Neural progenitor cell (in vitro differentiated cells): Measurements from ENCODE around the gene MGMT. TPM values are rescaled to one million over a fixed set of nuclear protein-coding genes. Genes with fewer than 3 reads are reported as not detected.

Experiments
- DNase-seq: peaks from one replicate; pipeline ENCODE4 v3.0.0-alpha.2; 2016; ENCODE audit warnings: low spot score
- H2AFZ ChIP-seq: fragments of 200-600 bp; sonication (generic); replicated peaks from 2 replicates; pipeline ENCODE4 v1.6.1; 2016; ENCODE audit warnings: antibody characterized with exemption
- H3F3A ChIP-seq: fragments of 200-600 bp; sonication (generic); 2 replicates; pipeline ENCODE4 v1.6.1; 2016; ENCODE audit warnings: antibody characterized with exemption, low read depth
- H3K27ac ChIP-seq: fragments of 200-600 bp; sonication (generic); 2 replicates; pipeline ENCODE4 v1.5.1; 2016; ENCODE audit warnings: mild to moderate bottlenecking
- H3K27me3 ChIP-seq: fragments of 200-600 bp; sonication (generic); 2 replicates; pipeline ENCODE4 v1.6.1; 2016; ENCODE audit warnings: mild to moderate bottlenecking, moderate library complexity
- H3K36me3 ChIP-seq: fragments of 200-600 bp; sonication (generic); 2 replicates; pipeline ENCODE4 v1.5.1; 2016
- H3K4me1 ChIP-seq: fragments of 200-600 bp; sonication (generic); 2 replicates; pipeline ENCODE4 v1.6.1; 2016; ENCODE audit warnings: mixed run types
- H3K4me2 ChIP-seq: fragments of 200-600 bp; sonication (generic); 2 replicates; pipeline ENCODE4 v1.6.1; 2016
- H3K4me3 ChIP-seq: fragments of 200-600 bp; sonication (generic); 2 replicates; pipeline ENCODE4 v1.5.1; 2016
- H3K79me2 ChIP-seq: fragments of 200-600 bp; sonication (generic); 2 replicates; pipeline ENCODE4 v1.6.1; 2016; ENCODE audit warnings: low read depth
- H3K9ac ChIP-seq: fragments of 200-600 bp; sonication (generic); 2 replicates; pipeline ENCODE4 v1.6.1; 2016
- H3K9me3 ChIP-seq: fragments of 200-600 bp; sonication (generic); 2 replicates; pipeline ENCODE4 v1.5.1; 2016; ENCODE audit warnings: low read depth
- H4K20me1 ChIP-seq: fragments of 200-600 bp; sonication (generic); 2 replicates; pipeline ENCODE4 v1.6.1; 2016; ENCODE audit warnings: low read depth
- H3K27ac Mint-ChIP-seq: 3 replicates; pipeline ENCODE4 v1.8.0; 2021; ENCODE audit warnings: mixed read lengths
- H3K27me3 Mint-ChIP-seq: 2 replicates; pipeline ENCODE4 v1.8.0; 2022; ENCODE audit warnings: low read depth, mild to moderate bottlenecking, inconsistent platforms, moderate library complexity, mixed read lengths; ENCODE audit not compliant: insufficient read depth
- H3K36me3 Mint-ChIP-seq: 3 replicates; pipeline ENCODE4 v1.8.0; 2021; ENCODE audit warnings: mixed read lengths
- H3K4me1 Mint-ChIP-seq: 3 replicates; pipeline ENCODE4 v1.8.0; 2021; ENCODE audit warnings: mixed read lengths
- H3K4me3 Mint-ChIP-seq: 3 replicates; pipeline ENCODE4 v1.8.0; 2021; ENCODE audit warnings: mild to moderate bottlenecking, moderate library complexity, mixed read lengths
- H3K9me3 Mint-ChIP-seq: 3 replicates; pipeline ENCODE4 v1.8.0; 2020; ENCODE audit warnings: mixed read lengths
- EZH2 ChIP-seq: fragments of 200-600 bp; sonication (generic); IDR thresholded peaks from 2 replicates; pipeline ENCODE4 v1.6.1; 2017; ENCODE audit warnings: antibody characterized with exemption, mild to moderate bottlenecking, moderate library complexity
- EZH2phosphoT487 ChIP-seq: fragments of 200-600 bp; sonication (generic); IDR thresholded peaks from 2 replicates; pipeline ENCODE4 v1.6.1; 2017; ENCODE audit warnings: antibody characterized with exemption
- total RNA-seq: library from RNA; depleted of rRNA; stranded (reverse); fragments of >200 nt; gene quantifications from 2 replicates; pipeline ENCODE4 v1.2.3, GENCODE V29; 2015; ENCODE audit warnings: low replicate concordance
- TF ChIP-seq, protein P1 (sequence below): fragments of 200-600 bp; sonication (generic); IDR thresholded peaks from 2 replicates; pipeline ENCODE4 v1.5.1; 2017; ENCODE audit warnings: antibody characterized with exemption, mild to moderate bottlenecking

Gene MGMT
- total RNA-seq, 1 donor from 2014 or later = 17.5 TPM

DNA sequence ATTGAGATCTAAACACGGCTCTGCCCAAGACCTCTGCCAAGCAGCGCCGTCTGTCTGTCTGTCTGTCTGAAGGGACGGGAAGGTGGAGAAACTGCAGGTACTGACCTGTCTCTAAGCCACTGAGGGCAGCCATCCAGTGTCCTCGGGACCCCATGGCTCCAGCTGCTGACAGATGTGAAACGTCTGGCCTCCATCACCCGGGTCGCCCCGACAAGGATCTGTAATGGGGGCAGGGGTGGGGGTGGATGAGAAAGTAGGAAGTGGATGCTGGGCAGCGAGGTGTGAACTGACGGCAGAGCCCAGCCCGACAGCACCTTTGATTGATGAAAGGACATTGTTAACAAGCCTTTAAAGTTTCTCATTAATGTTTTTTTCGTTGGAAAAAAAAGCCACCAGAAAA is 304.0 kb downstream of the MGMT start:
- H3K79me2 ChIP-seq = no peaks in the 10 kb centered on the region
- no peak overlapping the region for H3K27ac ChIP-seq
- H3K9me3 ChIP-seq = no peaks in the 10 kb centered on the region
- H4K20me1 ChIP-seq = no peaks in the 10 kb centered on the region
- Mint-ChIP-seq H3K4me3 (no peak overlapping the region), H3K4me1 (peaks cover 3% of the 10 kb centered on the region), H3K27me3 (peaks cover 2% of the 10 kb centered on the region), H3K36me3 (peaks cover 2% of the 10 kb centered on the region), H3K27ac (no peak overlapping the region), H3K9me3 (no peaks in the 10 kb centered on the region)
- no peak overlapping the region for H3K9ac ChIP-seq
- H3K4me3 ChIP-seq = no peak overlapping the region
- DNase-seq = no peak
- H2AFZ ChIP-seq = no peak overlapping the region
- no peaks in the 10 kb centered on the region for H3K27me3 ChIP-seq
- no peak for TF ChIP-seq EZH2phosphoT487
- TF ChIP-seq, protein P1, sequence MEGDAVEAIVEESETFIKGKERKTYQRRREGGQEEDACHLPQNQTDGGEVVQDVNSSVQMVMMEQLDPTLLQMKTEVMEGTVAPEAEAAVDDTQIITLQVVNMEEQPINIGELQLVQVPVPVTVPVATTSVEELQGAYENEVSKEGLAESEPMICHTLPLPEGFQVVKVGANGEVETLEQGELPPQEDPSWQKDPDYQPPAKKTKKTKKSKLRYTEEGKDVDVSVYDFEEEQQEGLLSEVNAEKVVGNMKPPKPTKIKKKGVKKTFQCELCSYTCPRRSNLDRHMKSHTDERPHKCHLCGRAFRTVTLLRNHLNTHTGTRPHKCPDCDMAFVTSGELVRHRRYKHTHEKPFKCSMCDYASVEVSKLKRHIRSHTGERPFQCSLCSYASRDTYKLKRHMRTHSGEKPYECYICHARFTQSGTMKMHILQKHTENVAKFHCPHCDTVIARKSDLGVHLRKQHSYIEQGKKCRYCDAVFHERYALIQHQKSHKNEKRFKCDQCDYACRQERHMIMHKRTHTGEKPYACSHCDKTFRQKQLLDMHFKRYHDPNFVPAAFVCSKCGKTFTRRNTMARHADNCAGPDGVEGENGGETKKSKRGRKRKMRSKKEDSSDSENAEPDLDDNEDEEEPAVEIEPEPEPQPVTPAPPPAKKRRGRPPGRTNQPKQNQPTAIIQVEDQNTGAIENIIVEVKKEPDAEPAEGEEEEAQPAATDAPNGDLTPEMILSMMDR = no peak
- TF ChIP-seq EZH2 = no peak
- H3K4me1 ChIP-seq = no peaks in the 10 kb centered on the region
- no peaks in the 10 kb centered on the region for H3F3A ChIP-seq
- no peaks in the 10 kb centered on the region for H3K36me3 ChIP-seq
- H3K4me2 ChIP-seq = no peak overlapping the region

GRCh38 chr10:129771576-129771975 is 304.5 kb downstream of the MGMT start:
- H3K27me3 Mint-ChIP-seq = no peaks in the 10 kb centered on the region
- Histone ChIP-seq H3K9me3 (no peaks in the 10 kb centered on the region), H3K4me3 (no peak overlapping the region), H3K27ac (no peak overlapping the region), H3F3A (no peaks in the 10 kb centered on the region), H3K4me1 (no peaks in the 10 kb centered on the region), H3K36me3 (no peaks in the 10 kb centered on the region), H4K20me1 (no peaks in the 10 kb centered on the region), H3K9ac (no peak overlapping the region), H3K27me3 (no peaks in the 10 kb centered on the region), H3K79me2 (no peaks in the 10 kb centered on the region), H3K4me2 (no peak overlapping the region), H2AFZ (no peak overlapping the region)
- DNase-seq = no peak
- H3K4me1 Mint-ChIP-seq = peaks cover 3% of the 10 kb centered on the region
- TF ChIP-seq EZH2 (no peak), EZH2phosphoT487 (no peak)
- TF ChIP-seq, protein P1 = no peak
- H3K4me3 Mint-ChIP-seq = no peak overlapping the region
- no peak overlapping the region for H3K27ac Mint-ChIP-seq
- H3K36me3 Mint-ChIP-seq = peaks cover 2% of the 10 kb centered on the region
- H3K9me3 Mint-ChIP-seq = no peaks in the 10 kb centered on the region

DNA sequence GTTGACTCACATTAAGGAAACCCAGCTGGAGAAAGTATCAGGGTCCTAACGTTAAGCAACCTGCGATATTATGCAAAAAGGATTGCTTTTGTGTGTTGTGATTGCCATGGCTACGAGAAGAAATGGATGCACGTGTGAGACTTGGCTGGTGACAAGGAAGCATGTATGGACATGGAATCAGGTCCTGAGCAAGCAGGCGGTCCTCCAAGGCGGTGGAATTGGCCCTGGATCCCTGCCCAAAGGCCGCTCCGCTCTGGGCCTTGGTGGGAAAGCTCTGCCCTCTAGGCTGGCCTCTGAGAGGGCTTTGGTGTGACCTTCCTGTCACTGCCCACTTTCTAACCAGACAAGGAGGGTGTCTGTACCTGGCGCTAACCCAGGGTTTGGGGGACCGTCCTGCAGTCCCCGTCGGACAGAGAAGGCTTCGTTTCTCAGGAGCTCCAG is 305.0 kb downstream of the MGMT start:
- H3K27me3 Mint-ChIP-seq = no peaks in the 10 kb centered on the region
- H3K27ac Mint-ChIP-seq = no peak overlapping the region
- DNase-seq = no peak
- H3K4me3 Mint-ChIP-seq = no peak overlapping the region
- Histone ChIP-seq H3K4me1 (no peaks in the 10 kb centered on the region), H3K9ac (no peak overlapping the region), H3K79me2 (no peaks in the 10 kb centered on the region), H3K9me3 (no peaks in the 10 kb centered on the region), H3K4me3 (no peak overlapping the region), H3K27me3 (no peaks in the 10 kb centered on the region), H4K20me1 (no peaks in the 10 kb centered on the region), H2AFZ (no peak overlapping the region), H3K36me3 (no peaks in the 10 kb centered on the region), H3K4me2 (no peak overlapping the region), H3K27ac (no peak overlapping the region), H3F3A (no peaks in the 10 kb centered on the region)
- peaks cover 3% of the 10 kb centered on the region for H3K4me1 Mint-ChIP-seq
- peaks cover 2% of the 10 kb centered on the region for H3K36me3 Mint-ChIP-seq
- no peaks in the 10 kb centered on the region for H3K9me3 Mint-ChIP-seq
- TF ChIP-seq EZH2phosphoT487 (no peak), EZH2 (no peak)
- TF ChIP-seq, protein P1 = no peak
